IMR-90 (cell line): ENCODE measurements around the gene KAZN. TPM values are rescaled to one million over a fixed set of nuclear protein-coding genes. Genes with fewer than 3 reads are reported as not detected.

Source experiments
- ATAC-seq: fragments of 200-7000 bp; cut with Tn5 transposase; 2 replicates; pipeline ENCODE4 v1.9.1; 2020; ENCODE audit warnings: low read depth, mild to moderate bottlenecking, moderate library complexity
- BruUV-seq: library from RNA; stranded (reverse); fragments of 400-500 nt; replicated peaks from 2 replicates; lab custom pipeline; 2021; lab: Mats Ljungman, UMichigan
- CTCF ChIA-PET: fragments of 300-600 bp; formaldehyde crosslinking; extraction: SDS; loops from one replicate; lab custom pipeline; 2021; ENCODE audit warnings: antibody characterized with exemption; lab: Yijun Ruan, JAX
- POLR2A ChIA-PET: fragments of 300-600 bp; sonication (Branson Sonifier 250); formaldehyde crosslinking; loops from one replicate; lab custom pipeline; 2022; ENCODE audit warnings: antibody characterized with exemption; ENCODE audit not compliant: unreplicated experiment; lab: Charles Lee
- DNase-seq: peaks from one replicate; pipeline ENCODE4 v3.0.0; 2013
- H2AFZ ChIP-seq: replicated peaks from 2 replicates; pipeline ENCODE3; 2013; ENCODE audit warnings: low read length, mild to moderate bottlenecking; ENCODE audit not compliant: poor library complexity
- H2AK5ac ChIP-seq: 2 replicates; pipeline ENCODE4 v1.6.1; 2013; ENCODE audit warnings: low read depth, low read length, inconsistent platforms
- H2AK9ac ChIP-seq: replicated peaks from 2 replicates; pipeline ENCODE3; 2013; ENCODE audit warnings: mild to moderate bottlenecking, low read depth, low read length, moderate library complexity; ENCODE audit not compliant: poor library complexity
- H2BK120ac ChIP-seq: 2 replicates; pipeline ENCODE4 v1.6.1; 2013; ENCODE audit warnings: low read depth, low read length, inconsistent platforms
- H2BK15ac ChIP-seq: 3 replicates; pipeline ENCODE4 v1.6.1; 2013; ENCODE audit warnings: low read depth, low read length, inconsistent platforms
- H2BK20ac ChIP-seq: 2 replicates; pipeline ENCODE4 v1.6.1; 2013; ENCODE audit warnings: low read depth, mild to moderate bottlenecking, inconsistent platforms, low read length, moderate library complexity
- H2BK5ac ChIP-seq: 2 replicates; pipeline ENCODE4 v1.6.1; 2013; ENCODE audit warnings: mild to moderate bottlenecking, low read depth, low read length, inconsistent platforms; ENCODE audit not compliant: poor library complexity, severe bottlenecking
- H3K14ac ChIP-seq: replicated peaks from 2 replicates; pipeline ENCODE4 v1.6.1; 2013; ENCODE audit warnings: low read depth, low read length, inconsistent platforms
- H3K18ac ChIP-seq: 2 replicates; pipeline ENCODE4 v1.6.1; 2013; ENCODE audit warnings: low read depth, low read length, control low read depth
- H3K23ac ChIP-seq: 2 replicates; pipeline ENCODE4 v1.6.1; 2013; ENCODE audit warnings: low read depth, low read length, inconsistent platforms
- H3K27ac ChIP-seq: 2 replicates; pipeline ENCODE4 v1.5.1; 2013; ENCODE audit warnings: mild to moderate bottlenecking, control low read depth, low read length; ENCODE audit not compliant: insufficient read depth
- H3K27me3 ChIP-seq: 2 replicates; pipeline ENCODE4 v1.6.1; 2013; ENCODE audit warnings: low read length; ENCODE audit not compliant: control insufficient read depth, insufficient read depth
- H3K36me3 ChIP-seq: 2 replicates; pipeline ENCODE4 v1.6.1; 2013; ENCODE audit warnings: low read length, mixed read lengths; ENCODE audit not compliant: control insufficient read depth, insufficient read depth
- H3K4ac ChIP-seq: 2 replicates; pipeline ENCODE4 v1.6.1; 2013; ENCODE audit warnings: low read depth, low read length, inconsistent platforms
- H3K4me1 ChIP-seq: 2 replicates; pipeline ENCODE4 v1.6.1; 2013; ENCODE audit warnings: low read length, mixed read lengths; ENCODE audit not compliant: control insufficient read depth, insufficient read depth
- H3K4me2 ChIP-seq: 2 replicates; pipeline ENCODE4 v1.6.1; 2013; ENCODE audit warnings: low read depth, mild to moderate bottlenecking, control low read depth, low read length, moderate library complexity
- H3K4me3 ChIP-seq: 2 replicates; pipeline ENCODE4 v1.5.1; 2013; ENCODE audit warnings: low read depth, mild to moderate bottlenecking, control low read depth, low read length, moderate library complexity; ENCODE audit not compliant: insufficient read depth
- H3K56ac ChIP-seq: 2 replicates; pipeline ENCODE4 v1.6.1; 2013; ENCODE audit warnings: low read length, inconsistent platforms; ENCODE audit not compliant: insufficient read depth; ENCODE audit errors: extremely low read depth
- H3K79me1 ChIP-seq, 2 experiments: 2 replicates each; pipeline ENCODE4 v1.6.1; 2013; ENCODE audit warnings: low read length in 2 of 2, inconsistent platforms in 1 of 2, low read depth in 1 of 2
- H3K9ac ChIP-seq: 2 replicates; pipeline ENCODE4 v1.6.1; 2013; ENCODE audit warnings: low read depth, low read length, control low read depth
- H3K9me1 ChIP-seq: 2 replicates; pipeline ENCODE4 v1.6.1; 2013; ENCODE audit warnings: low read length, inconsistent platforms; ENCODE audit not compliant: insufficient read depth
- H3K9me3 ChIP-seq: 2 replicates; pipeline ENCODE4 v1.6.1; 2013; ENCODE audit warnings: low read length; ENCODE audit not compliant: control insufficient read depth, insufficient read depth
- H4K20me1 ChIP-seq: 2 replicates; pipeline ENCODE4 v1.6.1; 2013; ENCODE audit warnings: low read length, inconsistent platforms; ENCODE audit not compliant: insufficient read depth
- H4K5ac ChIP-seq: 2 replicates; pipeline ENCODE4 v1.6.1; 2013; ENCODE audit warnings: mild to moderate bottlenecking, low read depth, low read length, control low read depth
- H4K8ac ChIP-seq, 2 experiments: 2 replicates each; pipeline ENCODE4 v1.6.1; 2013; ENCODE audit warnings: low read depth in 2 of 2, low read length in 2 of 2, control low read depth in 1 of 2, inconsistent platforms in 1 of 2
- H4K91ac ChIP-seq: 2 replicates; pipeline ENCODE4 v1.6.1; 2013; ENCODE audit warnings: low read depth, low read length, inconsistent platforms; ENCODE audit not compliant: insufficient read depth
- BHLHE40 ChIP-seq: fragments of 150-350 bp; IDR thresholded peaks from 2 replicates; pipeline ENCODE4 v1.6.1; 2016; ENCODE audit warnings: mild to moderate bottlenecking, low read depth, low read length
- CEBPB ChIP-seq: IDR thresholded peaks from 2 replicates; pipeline ENCODE4 v1.6.1; 2012; ENCODE audit warnings: low read depth, low read length, improper control_type of control experiment
- CHD1 ChIP-seq: IDR thresholded peaks from 2 replicates; pipeline ENCODE4 v1.6.1; 2012; ENCODE audit warnings: low read depth, low read length, improper control_type of control experiment
- CTCF ChIP-seq: conservative IDR thresholded peaks from 2 replicates; pipeline ENCODE4 v1.5.1; 2012; ENCODE audit warnings: mild to moderate bottlenecking, low read depth, low read length, improper control_type of control experiment
- ELK1 ChIP-seq: fragments of 150-350 bp; IDR thresholded peaks from 2 replicates; pipeline ENCODE4 v1.6.1; 2016; ENCODE audit warnings: low read depth, mild to moderate bottlenecking, low read length, moderate library complexity, borderline replicate concordance
- FOS ChIP-seq: fragments of 150-350 bp; IDR thresholded peaks from 2 replicates; pipeline ENCODE4 v1.6.1; 2016; ENCODE audit warnings: low read depth, low read length
- MAFK ChIP-seq: IDR thresholded peaks from 2 replicates; pipeline ENCODE4 v1.6.1; 2012; ENCODE audit warnings: low read depth, low read length, improper control_type of control experiment
- MAZ ChIP-seq: IDR thresholded peaks from 2 replicates; pipeline ENCODE4 v1.6.1; 2012; ENCODE audit warnings: low read depth, mild to moderate bottlenecking, low read length, improper control_type of control experiment, moderate library complexity, borderline replicate concordance
- MXI1 ChIP-seq: IDR thresholded peaks from 2 replicates; pipeline ENCODE4 v1.6.1; 2012; ENCODE audit warnings: low read depth, mild to moderate bottlenecking, low read length, moderate library complexity, borderline replicate concordance
- NFE2L2 ChIP-seq: fragments of 150-350 bp; IDR thresholded peaks from 2 replicates; pipeline ENCODE4 v1.6.1; 2016; ENCODE audit warnings: low read depth, mild to moderate bottlenecking, low read length
- POLR2A ChIP-seq: IDR thresholded peaks from 2 replicates; pipeline ENCODE4 v1.6.1; 2012; ENCODE audit warnings: mild to moderate bottlenecking, low read depth, low read length
- RAD21 ChIP-seq: IDR thresholded peaks from 2 replicates; pipeline ENCODE4 v1.6.1; 2012; ENCODE audit warnings: low read length, improper control_type of control experiment
- RCOR1 ChIP-seq: IDR thresholded peaks from 2 replicates; pipeline ENCODE4 v1.6.1; 2012; ENCODE audit warnings: mild to moderate bottlenecking, low read length, improper control_type of control experiment; ENCODE audit not compliant: insufficient replicate concordance
- RFX5 ChIP-seq: IDR thresholded peaks from 2 replicates; pipeline ENCODE4 v1.8.0; 2012; ENCODE audit warnings: low read depth, mild to moderate bottlenecking, low read length, moderate library complexity
- SMC3 ChIP-seq: fragments of 150-350 bp; IDR thresholded peaks from 2 replicates; pipeline ENCODE4 v1.6.1; 2016; ENCODE audit warnings: low read depth, mild to moderate bottlenecking, antibody characterized with exemption, low read length, moderate library complexity
- USF2 ChIP-seq: fragments of 150-350 bp; IDR thresholded peaks from 2 replicates; pipeline ENCODE4 v1.6.1; 2017; ENCODE audit warnings: mild to moderate bottlenecking, antibody characterized with exemption, low read length, low read depth
- WGBS, 2 experiments: methylation state at CpG; one replicate each; pipeline versions ENCODE4 v1.1.5 to v1.1.7; 2013; ENCODE audit warnings: missing lambda C conversion rate in 2 of 2; ENCODE audit not compliant: insufficient read length in 1 of 2; ENCODE audit errors: extremely low coverage in 2 of 2; 5-methylcytosine and 5-hydroxymethylcytosine counted together
- dilution Hi-C: fragments of 300-500 bp; cut with HindIII; formaldehyde crosslinking; loops from one replicate; pipeline ENCODE4 v1.14.3; 2018; ENCODE audit warnings: low sequenced_read_pairs; ENCODE audit not compliant: unreplicated experiment
- in situ Hi-C: fragments of 300-500 bp; cut with MboI; formaldehyde crosslinking; loops from 3 replicates; pipeline ENCODE4 v1.14.3; 2019; ENCODE audit warnings: low sequenced_read_pairs, inconsistent platforms, mixed read lengths
- intact Hi-C: fragments of 100-400 bp; cut with micrococcal nuclease; formaldehyde crosslinking; loops from 2 replicates; pipeline ENCODE4 v1.10.0; 2022
- polyA plus RNA-seq, 3 experiments: library from polyadenylated mRNA; depleted of rRNA; stranded (reverse); fragments of >200 nt; gene quantifications; 2 replicates each; pipeline ENCODE4 v1.2.3, GENCODE V29; 2012; ENCODE audit warnings: low replicate concordance in 1 of 3
- total RNA-seq: library from RNA; depleted of rRNA; stranded (reverse); fragments of >200 nt; gene quantifications from 2 replicates; pipeline ENCODE4 v1.2.3, GENCODE V29; 2012

Gene KAZN
- total and polyA plus RNA-seq, 2 of the 4 experiments (the other 2 are of a cell fraction) = 5.2 to 10.5 TPM

- no peak overlapping the region for H4K5ac ChIP-seq
- no peak overlapping the region for H2BK15ac ChIP-seq
- H3K23ac ChIP-seq = no peak overlapping the region
- no peaks in the 10 kb centered on the region for H3K4me1 ChIP-seq
- no peaks in the 10 kb centered on the region for H3K27me3 ChIP-seq
- ATAC-seq (no peak), DNase-seq (no peak)
- H3K79me1 ChIP-seq = no peaks in the 10 kb centered on the region
- H3K9me3 ChIP-seq = peaks cover 9% of the 10 kb centered on the region
- no peak overlapping the region for H2BK20ac ChIP-seq
- no peak overlapping the region for H2AK5ac ChIP-seq
- H2AK9ac ChIP-seq = no peak overlapping the region
- H3K36me3 ChIP-seq = no peaks in the 10 kb centered on the region
- no peak overlapping the region for H3K4me3 ChIP-seq
- H3K9me1 ChIP-seq = no peaks in the 10 kb centered on the region
- H4K8ac ChIP-seq = no peak overlapping the region
- no peak overlapping the region for H3K9ac ChIP-seq
- no peak overlapping the region for H3K4ac ChIP-seq
- intact Hi-C loops = no loop called here
- in situ Hi-C loops = no loop called here
- no peak overlapping the region for H2AFZ ChIP-seq
- CTCF ChIA-PET = no interaction called here
- dilution Hi-C loops = no loop called here
- H2BK5ac ChIP-seq = no peak overlapping the region
- WGBS, 2 experiments = 60% methylated on average over 2 of the region's 10 CpGs; no CpG with 5 or more reads in 1 of the 2 experiments
- BruUV-seq = no TSS peak
- no peak overlapping the region for H3K18ac ChIP-seq
- H3K56ac ChIP-seq = no peak overlapping the region
- TF ChIP-seq ELK1 = no peak
- no peak for TF ChIP-seq RFX5
- no peak for TF ChIP-seq CEBPB
- TF ChIP-seq USF2 = no peak
- no peak for TF ChIP-seq FOS
- no peak for TF ChIP-seq NFE2L2
- no peak for TF ChIP-seq POLR2A
- no peak for TF ChIP-seq RCOR1
- no peak for TF ChIP-seq SMC3
- no peak for TF ChIP-seq RAD21
- no peak for TF ChIP-seq MXI1
- TF ChIP-seq CTCF = no peak
- TF ChIP-seq CHD1 = no peak
- TF ChIP-seq MAFK = no peak
- TF ChIP-seq BHLHE40 = no peak
- no peak for TF ChIP-seq MAZ
- H4K20me1 ChIP-seq = no peaks in the 10 kb centered on the region
- no peak overlapping the region for H2BK120ac ChIP-seq
- H3K14ac ChIP-seq = no peak overlapping the region
- H4K91ac ChIP-seq = no peak overlapping the region
- POLR2A ChIA-PET = no interaction called here
- no peak overlapping the region for H3K4me2 ChIP-seq
- H3K27ac ChIP-seq = no peak overlapping the region
Measured at GRCh38 chr1:14679027-14679688, 80.7 kb downstream of the KAZN start.
